HG02938 (cell line): ENCODE results near the gene CXCR4.
A peak's percentile ranks its signal among the peaks of the same experiment; 100 is the strongest.
"Not testable (repeated sequence)": the region's sequence is repeated elsewhere in the genome, so short reads cannot be mapped to it uniquely, and the experiment has no call there.

Experiments used
- ATAC-seq: cut with Tn5 transposase; IDR thresholded peaks from one replicate; pipeline ENCODE4 v1.9.1; 2021; ENCODE audit warnings: mild to moderate bottlenecking, moderate library complexity; ENCODE audit not compliant: unreplicated experiment

Gene CXCR4

GRCh38 chr2:136115183-136115761, 2.7 kb downstream of the CXCR4 start:
- no peak for ATAC-seq

- ATAC-seq: no peak
Observed at GRCh38 chr2:136114382-136114781, 3.6 kb downstream of the CXCR4 start.

- no peak for ATAC-seq
Observed at GRCh38 chr2:136113209-136113971, 4.6 kb downstream of the CXCR4 start.

- ATAC-seq: no peak
Observed at GRCh38 chr2:136112317-136113208, 5.4 kb downstream of the CXCR4 start.

- ATAC-seq: no peak
Observed at GRCh38 chr2:136111711-136112110, 6.2 kb downstream of the CXCR4 start.

GRCh38 chr2:136110526-136110925, 7.4 kb downstream of the CXCR4 start:
- ATAC-seq: no peak

- ATAC-seq: no peak
Observed at GRCh38 chr2:136108463-136108862, 9.5 kb downstream of the CXCR4 start.

GRCh38 chr2:136107051-136108033, 10.6 kb downstream of the CXCR4 start:
- peak; percentile 75 for ATAC-seq

- ATAC-seq: no peak
Observed at GRCh38 chr2:136106505-136106904, 11.4 kb downstream of the CXCR4 start.

GRCh38 chr2:136104977-136105376, 13.0 kb downstream of the CXCR4 start:
- no peak for ATAC-seq

- no peak for ATAC-seq
Observed at GRCh38 chr2:136101042-136101441, 16.9 kb downstream of the CXCR4 start.

- no peak for ATAC-seq
Observed at GRCh38 chr2:136098441-136098840, 19.5 kb downstream of the CXCR4 start.

GRCh38 chr2:136093583-136093982, 24.4 kb downstream of the CXCR4 start:
- ATAC-seq: no peak

GRCh38 chr2:136091899-136092298, 26.1 kb downstream of the CXCR4 start:
- no peak for ATAC-seq

- ATAC-seq: not testable (repeated sequence)
Observed at GRCh38 chr2:136087901-136088460, 30.0 kb downstream of the CXCR4 start.

- no peak for ATAC-seq
Observed at GRCh38 chr2:136086253-136087016, 31.5 kb downstream of the CXCR4 start.

- no peak for ATAC-seq
Observed at GRCh38 chr2:136085453-136086209, 32.3 kb downstream of the CXCR4 start.

GRCh38 chr2:136081582-136082210, 36.3 kb downstream of the CXCR4 start:
- no peak for ATAC-seq
